HepG2 (cell line): ENCODE results near the gene CCT4. TPM values are rescaled to one million over a fixed set of nuclear protein-coding genes. Genes with fewer than 3 reads are reported as not detected.

Source experiments
- HCFC1 ChIP-seq: fragments of 150-350 bp; IDR thresholded peaks from 2 replicates; pipeline ENCODE4 v1.6.1; 2014; ENCODE audit warnings: low read depth, low read length
- HDAC2 ChIP-seq: sonication (generic); formaldehyde crosslinking; IDR thresholded peaks from 2 replicates; pipeline ENCODE4 v1.4.0; 2020; ENCODE audit warnings: missing genetic modification reagents
- HNF4G ChIP-seq, 2 experiments: sonication (generic) in 1 of 2; formaldehyde crosslinking in 1 of 2; IDR thresholded peaks; 2 replicates each; pipeline versions ENCODE4 v1.4.0 to v1.6.1; 2011 to 2020; ENCODE audit warnings: borderline replicate concordance in 2 of 2, low read depth in 2 of 2, mild to moderate bottlenecking in 2 of 2, low read length in 1 of 2, missing genetic modification reagents in 1 of 2, moderate library complexity in 1 of 2
- MEF2D ChIP-seq: sonication (generic); formaldehyde crosslinking; IDR thresholded peaks from 2 replicates; pipeline ENCODE4 v1.5.1; 2020; ENCODE audit warnings: mild to moderate bottlenecking, missing genetic modification reagents
- NRL ChIP-seq: sonication (generic); formaldehyde crosslinking; IDR thresholded peaks from 2 replicates; pipeline ENCODE4 v1.5.0; 2020; ENCODE audit warnings: missing genetic modification reagents, mild to moderate bottlenecking, moderate library complexity, borderline replicate concordance
- RARA ChIP-seq: IDR thresholded peaks from 2 replicates; pipeline ENCODE4 v1.6.1; 2016; ENCODE audit warnings: missing genetic modification reagents, missing compliant biosample characterization
- SIN3A ChIP-seq: IDR thresholded peaks from 2 replicates; pipeline ENCODE4 v1.6.1; 2011; ENCODE audit warnings: low read depth, mild to moderate bottlenecking, control low read depth, low read length, borderline replicate concordance
- SP5 ChIP-seq: IDR thresholded peaks from 2 replicates; pipeline ENCODE4 v1.6.1; 2016; ENCODE audit warnings: low read depth, borderline replicate concordance
- TBX2 ChIP-seq: sonication (generic); formaldehyde crosslinking; IDR thresholded peaks from 2 replicates; pipeline ENCODE4 v1.5.0; 2020; ENCODE audit warnings: missing genetic modification reagents, mild to moderate bottlenecking, borderline replicate concordance
- polyA plus RNA-seq, 8 experiments: library from polyadenylated mRNA; depleted of rRNA in 3 of 8; stranded (reverse) in 7 of 8; unstranded in 1 of 8; fragments of >200 nt; fragmentation: Illumina TruSeq in 4 of 8; extraction: Trizol in 4 of 8; gene quantifications; 2 replicates each; pipeline versions ENCODE4 v1.2.1 to v1.2.3, GENCODE V29; 2011 to 2016; ENCODE audit warnings: low read depth in 4 of 8, missing spikeins in 1 of 8, mixed read lengths in 1 of 8; ENCODE audit not compliant: insufficient read depth in 1 of 8
- total RNA-seq, 5 experiments: library from RNA; depleted of rRNA; stranded (reverse); fragments of >200 nt; fragmentation: Illumina TruSeq; extraction: Trizol; gene quantifications; 2 replicates each; pipeline ENCODE4 v1.2.3, GENCODE V29; 2016; ENCODE audit warnings: low read depth in 1 of 5
- TF ChIP-seq, protein P1 (sequence below): sonication (generic); formaldehyde crosslinking; IDR thresholded peaks from 2 replicates; pipeline ENCODE4 v1.9.0; 2021; ENCODE audit warnings: missing genetic modification reagents, mild to moderate bottlenecking, borderline replicate concordance
- TF ChIP-seq, protein P2 (sequence below): sonication (generic); formaldehyde crosslinking; IDR thresholded peaks from 2 replicates; pipeline ENCODE4 v1.5.0; 2020; ENCODE audit warnings: missing genetic modification reagents
- TF ChIP-seq, protein P3 (sequence below): sonication (generic); formaldehyde crosslinking; IDR thresholded peaks from 2 replicates; pipeline ENCODE4 v1.4.0; 2020; ENCODE audit warnings: missing genetic modification reagents, mild to moderate bottlenecking, borderline replicate concordance
- TF ChIP-seq, protein P4 (sequence below): sonication (generic); formaldehyde crosslinking; IDR thresholded peaks from 2 replicates; pipeline ENCODE4 v1.4.0; 2020; ENCODE audit warnings: mild to moderate bottlenecking, missing genetic modification reagents
- TF ChIP-seq, protein P5 (sequence below): sonication (generic); formaldehyde crosslinking; IDR thresholded peaks from 2 replicates; pipeline ENCODE4 v1.9.0; 2022; ENCODE audit warnings: missing genetic modification reagents, mild to moderate bottlenecking, borderline replicate concordance
- TF ChIP-seq, protein P6 (sequence below): sonication (generic); formaldehyde crosslinking; conservative IDR thresholded peaks from 2 replicates; pipeline ENCODE4 v1.4.0; 2020; ENCODE audit warnings: mild to moderate bottlenecking, missing genetic modification reagents, moderate library complexity

The CCT4 gene
- total and polyA plus RNA-seq, 2 of the 13 experiments (the other 11 are each of a cell fraction or from before 2014, with no cell fraction given): 138 to 340 TPM

DNA sequence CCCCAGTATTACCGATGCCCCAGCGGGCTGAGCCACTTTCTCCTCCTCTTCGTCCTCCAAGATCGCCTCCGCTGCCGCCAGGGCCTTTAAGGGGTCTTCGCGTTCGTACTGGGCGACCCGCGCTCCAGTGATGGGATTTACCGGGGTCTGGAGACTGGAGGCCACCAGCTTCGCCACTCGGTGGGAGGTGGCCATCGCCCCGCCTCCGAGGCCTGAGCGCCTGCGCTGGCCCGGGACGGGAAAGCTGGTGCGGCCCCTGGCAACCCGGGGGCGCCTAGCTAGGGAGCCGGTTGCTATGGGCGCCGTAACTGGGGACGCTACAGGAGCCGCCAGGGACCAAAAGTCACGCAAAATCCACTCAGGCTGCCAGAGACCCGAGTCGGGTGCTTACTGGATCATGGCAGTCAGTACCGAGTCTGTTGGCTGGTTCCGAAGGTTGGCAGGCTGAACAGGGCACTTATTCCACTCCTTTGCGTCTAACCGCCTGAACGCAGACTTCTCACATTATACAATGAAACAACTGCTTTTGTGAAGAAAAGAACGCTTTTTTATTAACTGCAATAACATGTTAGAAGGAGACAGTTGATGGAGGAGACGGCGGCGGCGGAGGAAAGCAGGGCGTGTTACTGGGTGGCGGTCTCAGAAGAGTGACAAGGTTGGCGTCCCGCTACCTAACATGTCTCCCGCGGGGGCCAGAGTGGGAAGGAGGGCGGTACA is 34.5 kb downstream of the CCT4 start, which contains the start of gene FAM161A (continued):
- TF ChIP-seq RARA (CRISPR knock-in tag) (0 out of 2 replicates have a peak, but pooled peaks have one; percentile 42), NRL (peak; percentile 92), HCFC1 (peak; percentile 26; the same call in 1 of the 2 replicates), MEF2D (CRISPR knock-in tag) (peak; percentile 69), HDAC2 (CRISPR knock-in tag) (peak; percentile 65), SIN3A (peak; percentile 99), HNF4G (IDR thresholded peaks at IDR 0.05; ENCODE audit: borderline replicate concordance, low read depth, low read length) (no peak), HNF4G (CRISPR knock-in tag; IDR thresholded peaks at IDR 0.05; ENCODE audit: borderline replicate concordance, low read depth) (0 out of 2 replicates have a peak, but pooled peaks have one; percentile 1), TBX2 (CRISPR knock-in tag) (peak; percentile 68; the same call in 1 of the 2 replicates), SP5 (CRISPR knock-in tag) (peak; percentile 79; the same call in 1 of the 2 replicates)
- TF ChIP-seq, protein P1, sequence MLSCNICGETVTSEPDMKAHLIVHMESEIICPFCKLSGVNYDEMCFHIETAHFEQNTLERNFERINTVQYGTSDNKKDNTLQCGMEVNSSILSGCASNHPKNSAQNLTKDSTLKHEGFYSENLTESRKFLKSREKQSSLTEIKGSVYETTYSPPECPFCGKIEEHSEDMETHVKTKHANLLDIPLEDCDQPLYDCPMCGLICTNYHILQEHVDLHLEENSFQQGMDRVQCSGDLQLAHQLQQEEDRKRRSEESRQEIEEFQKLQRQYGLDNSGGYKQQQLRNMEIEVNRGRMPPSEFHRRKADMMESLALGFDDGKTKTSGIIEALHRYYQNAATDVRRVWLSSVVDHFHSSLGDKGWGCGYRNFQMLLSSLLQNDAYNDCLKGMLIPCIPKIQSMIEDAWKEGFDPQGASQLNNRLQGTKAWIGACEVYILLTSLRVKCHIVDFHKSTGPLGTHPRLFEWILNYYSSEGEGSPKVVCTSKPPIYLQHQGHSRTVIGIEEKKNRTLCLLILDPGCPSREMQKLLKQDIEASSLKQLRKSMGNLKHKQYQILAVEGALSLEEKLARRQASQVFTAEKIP: no peak
- TF ChIP-seq, protein P2, sequence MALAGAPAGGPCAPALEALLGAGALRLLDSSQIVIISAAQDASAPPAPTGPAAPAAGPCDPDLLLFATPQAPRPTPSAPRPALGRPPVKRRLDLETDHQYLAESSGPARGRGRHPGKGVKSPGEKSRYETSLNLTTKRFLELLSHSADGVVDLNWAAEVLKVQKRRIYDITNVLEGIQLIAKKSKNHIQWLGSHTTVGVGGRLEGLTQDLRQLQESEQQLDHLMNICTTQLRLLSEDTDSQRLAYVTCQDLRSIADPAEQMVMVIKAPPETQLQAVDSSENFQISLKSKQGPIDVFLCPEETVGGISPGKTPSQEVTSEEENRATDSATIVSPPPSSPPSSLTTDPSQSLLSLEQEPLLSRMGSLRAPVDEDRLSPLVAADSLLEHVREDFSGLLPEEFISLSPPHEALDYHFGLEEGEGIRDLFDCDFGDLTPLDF (CRISPR knock-in tag): peak; percentile 97
- TF ChIP-seq, protein P3, sequence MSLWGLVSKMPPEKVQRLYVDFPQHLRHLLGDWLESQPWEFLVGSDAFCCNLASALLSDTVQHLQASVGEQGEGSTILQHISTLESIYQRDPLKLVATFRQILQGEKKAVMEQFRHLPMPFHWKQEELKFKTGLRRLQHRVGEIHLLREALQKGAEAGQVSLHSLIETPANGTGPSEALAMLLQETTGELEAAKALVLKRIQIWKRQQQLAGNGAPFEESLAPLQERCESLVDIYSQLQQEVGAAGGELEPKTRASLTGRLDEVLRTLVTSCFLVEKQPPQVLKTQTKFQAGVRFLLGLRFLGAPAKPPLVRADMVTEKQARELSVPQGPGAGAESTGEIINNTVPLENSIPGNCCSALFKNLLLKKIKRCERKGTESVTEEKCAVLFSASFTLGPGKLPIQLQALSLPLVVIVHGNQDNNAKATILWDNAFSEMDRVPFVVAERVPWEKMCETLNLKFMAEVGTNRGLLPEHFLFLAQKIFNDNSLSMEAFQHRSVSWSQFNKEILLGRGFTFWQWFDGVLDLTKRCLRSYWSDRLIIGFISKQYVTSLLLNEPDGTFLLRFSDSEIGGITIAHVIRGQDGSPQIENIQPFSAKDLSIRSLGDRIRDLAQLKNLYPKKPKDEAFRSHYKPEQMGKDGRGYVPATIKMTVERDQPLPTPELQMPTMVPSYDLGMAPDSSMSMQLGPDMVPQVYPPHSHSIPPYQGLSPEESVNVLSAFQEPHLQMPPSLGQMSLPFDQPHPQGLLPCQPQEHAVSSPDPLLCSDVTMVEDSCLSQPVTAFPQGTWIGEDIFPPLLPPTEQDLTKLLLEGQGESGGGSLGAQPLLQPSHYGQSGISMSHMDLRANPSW: no peak; the same call in 1 of the 2 replicates
- TF ChIP-seq, protein P4, sequence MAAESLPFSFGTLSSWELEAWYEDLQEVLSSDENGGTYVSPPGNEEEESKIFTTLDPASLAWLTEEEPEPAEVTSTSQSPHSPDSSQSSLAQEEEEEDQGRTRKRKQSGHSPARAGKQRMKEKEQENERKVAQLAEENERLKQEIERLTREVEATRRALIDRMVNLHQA (CRISPR knock-in tag): 0 out of 2 replicates have a peak, but pooled peaks have one; percentile 37
- TF ChIP-seq, protein P5, sequence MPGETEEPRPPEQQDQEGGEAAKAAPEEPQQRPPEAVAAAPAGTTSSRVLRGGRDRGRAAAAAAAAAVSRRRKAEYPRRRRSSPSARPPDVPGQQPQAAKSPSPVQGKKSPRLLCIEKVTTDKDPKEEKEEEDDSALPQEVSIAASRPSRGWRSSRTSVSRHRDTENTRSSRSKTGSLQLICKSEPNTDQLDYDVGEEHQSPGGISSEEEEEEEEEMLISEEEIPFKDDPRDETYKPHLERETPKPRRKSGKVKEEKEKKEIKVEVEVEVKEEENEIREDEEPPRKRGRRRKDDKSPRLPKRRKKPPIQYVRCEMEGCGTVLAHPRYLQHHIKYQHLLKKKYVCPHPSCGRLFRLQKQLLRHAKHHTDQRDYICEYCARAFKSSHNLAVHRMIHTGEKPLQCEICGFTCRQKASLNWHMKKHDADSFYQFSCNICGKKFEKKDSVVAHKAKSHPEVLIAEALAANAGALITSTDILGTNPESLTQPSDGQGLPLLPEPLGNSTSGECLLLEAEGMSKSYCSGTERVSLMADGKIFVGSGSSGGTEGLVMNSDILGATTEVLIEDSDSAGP (CRISPR knock-in tag): peak; percentile 85
- TF ChIP-seq, protein P6, sequence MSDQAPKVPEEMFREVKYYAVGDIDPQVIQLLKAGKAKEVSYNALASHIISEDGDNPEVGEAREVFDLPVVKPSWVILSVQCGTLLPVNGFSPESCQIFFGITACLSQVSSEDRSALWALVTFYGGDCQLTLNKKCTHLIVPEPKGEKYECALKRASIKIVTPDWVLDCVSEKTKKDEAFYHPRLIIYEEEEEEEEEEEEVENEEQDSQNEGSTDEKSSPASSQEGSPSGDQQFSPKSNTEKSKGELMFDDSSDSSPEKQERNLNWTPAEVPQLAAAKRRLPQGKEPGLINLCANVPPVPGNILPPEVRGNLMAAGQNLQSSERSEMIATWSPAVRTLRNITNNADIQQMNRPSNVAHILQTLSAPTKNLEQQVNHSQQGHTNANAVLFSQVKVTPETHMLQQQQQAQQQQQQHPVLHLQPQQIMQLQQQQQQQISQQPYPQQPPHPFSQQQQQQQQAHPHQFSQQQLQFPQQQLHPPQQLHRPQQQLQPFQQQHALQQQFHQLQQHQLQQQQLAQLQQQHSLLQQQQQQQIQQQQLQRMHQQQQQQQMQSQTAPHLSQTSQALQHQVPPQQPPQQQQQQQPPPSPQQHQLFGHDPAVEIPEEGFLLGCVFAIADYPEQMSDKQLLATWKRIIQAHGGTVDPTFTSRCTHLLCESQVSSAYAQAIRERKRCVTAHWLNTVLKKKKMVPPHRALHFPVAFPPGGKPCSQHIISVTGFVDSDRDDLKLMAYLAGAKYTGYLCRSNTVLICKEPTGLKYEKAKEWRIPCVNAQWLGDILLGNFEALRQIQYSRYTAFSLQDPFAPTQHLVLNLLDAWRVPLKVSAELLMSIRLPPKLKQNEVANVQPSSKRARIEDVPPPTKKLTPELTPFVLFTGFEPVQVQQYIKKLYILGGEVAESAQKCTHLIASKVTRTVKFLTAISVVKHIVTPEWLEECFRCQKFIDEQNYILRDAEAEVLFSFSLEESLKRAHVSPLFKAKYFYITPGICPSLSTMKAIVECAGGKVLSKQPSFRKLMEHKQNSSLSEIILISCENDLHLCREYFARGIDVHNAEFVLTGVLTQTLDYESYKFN (CRISPR knock-in tag): peak; percentile 24; the same call in 1 of the 2 replicates
